Ishikawa (cell line): ENCODE results near the gene CPSF4L.

Experiments
- CEBPB ChIP-seq: IDR thresholded peaks from 2 replicates; pipeline ENCODE4 v1.6.1; 2012
- CREB1 ChIP-seq: IDR thresholded peaks from 2 replicates; pipeline ENCODE4 v1.6.1; 2012; ENCODE audit warnings: low read depth
- EGR1 ChIP-seq: IDR thresholded peaks from 2 replicates; pipeline ENCODE4 v1.6.1; 2012
- EP300 ChIP-seq: IDR thresholded peaks from 2 replicates; pipeline ENCODE4 v1.6.1; 2012; ENCODE audit warnings: borderline replicate concordance
- FOXM1 ChIP-seq: IDR thresholded peaks from 2 replicates; pipeline ENCODE4 v1.6.1; 2012; ENCODE audit warnings: low read depth, borderline replicate concordance
- MAX ChIP-seq: IDR thresholded peaks from 2 replicates; pipeline ENCODE4 v1.6.1; 2012
- NFIC ChIP-seq: IDR thresholded peaks from 2 replicates; pipeline ENCODE4 v1.6.1; 2012
- RAD21 ChIP-seq: IDR thresholded peaks from 2 replicates; pipeline ENCODE4 v1.6.1; 2012; ENCODE audit warnings: low read depth
- REST ChIP-seq: IDR thresholded peaks from 2 replicates; pipeline ENCODE4 v1.6.1; 2012; ENCODE audit warnings: low read depth, mild to moderate bottlenecking
- TAF1 ChIP-seq: IDR thresholded peaks from 2 replicates; pipeline ENCODE4 v1.6.1; 2012; ENCODE audit warnings: low read depth, mild to moderate bottlenecking
- TCF12 ChIP-seq: IDR thresholded peaks from 2 replicates; pipeline ENCODE4 v1.6.1; 2012; ENCODE audit warnings: low read depth
- TEAD4 ChIP-seq: IDR thresholded peaks from 2 replicates; pipeline ENCODE4 v1.6.1; 2012
- USF1 ChIP-seq: IDR thresholded peaks from 2 replicates; pipeline ENCODE4 v1.6.1; 2012
- YY1 ChIP-seq: IDR thresholded peaks from 2 replicates; pipeline ENCODE4 v1.6.1; 2012; ENCODE audit warnings: low read depth
- ZBTB7A ChIP-seq: IDR thresholded peaks from 2 replicates; pipeline ENCODE4 v1.6.1; 2012; ENCODE audit warnings: low read depth

The CPSF4L gene

GRCh38 chr17:73281928-73282327 is 20.2 kb upstream of the CPSF4L start:
- TF ChIP-seq CREB1 (no peak), CEBPB (no peak), EGR1 (no peak), FOXM1 (no peak), NFIC (no peak), REST (no peak), YY1 (no peak), RAD21 (no peak), EP300 (no peak), TCF12 (no peak), USF1 (no peak)

- TF ChIP-seq USF1 (no peak), ZBTB7A (no peak), MAX (no peak), FOXM1 (no peak), TEAD4 (no peak), RAD21 (no peak), NFIC (no peak), TCF12 (no peak), YY1 (no peak), EGR1 (no peak), EP300 (no peak), CEBPB (no peak), CREB1 (no peak), REST (no peak), TAF1 (no peak)
Observed at GRCh38 chr17:73280191-73280590, 18.5 kb upstream of the CPSF4L start.

- no peak for TF ChIP-seq RAD21
- no peak for TF ChIP-seq TAF1
- TF ChIP-seq TEAD4 = no peak
- no peak for TF ChIP-seq NFIC
- no peak for TF ChIP-seq USF1
- no peak for TF ChIP-seq MAX
- TF ChIP-seq ZBTB7A = no peak
- no peak for TF ChIP-seq CEBPB
- no peak for TF ChIP-seq CREB1
- no peak for TF ChIP-seq REST
- TF ChIP-seq EGR1 = no peak
- TF ChIP-seq FOXM1 = no peak
- no peak for TF ChIP-seq YY1
- TF ChIP-seq TCF12 = no peak
- no peak for TF ChIP-seq EP300
Observed at GRCh38 chr17:73279704-73280103, 18.0 kb upstream of the CPSF4L start.
